HuH-7 (cell line): ENCODE results near the gene ANKRD65.
"Not testable (repeated sequence)": the region's sequence is repeated elsewhere in the genome, so short reads cannot be mapped to it uniquely, and the experiment has no call there.

Experiments
- DNase-seq: peaks from one replicate; pipeline ENCODE4 v3.0.0; 2011; ENCODE audit warnings: low spot score

Gene ANKRD65

GRCh38 chr1:1415751-1416150 lies 5.3 kb downstream of the ANKRD65 start:
- DNase-seq: no peak

- not testable (repeated sequence) for DNase-seq
Measured at GRCh38 chr1:1412311-1412902, 8.7 kb downstream of the ANKRD65 start.

GRCh38 chr1:1411626-1412025 lies 9.4 kb downstream of the ANKRD65 start:
- no peak for DNase-seq

- DNase-seq: not testable (repeated sequence)
Measured at GRCh38 chr1:1410238-1410637, 10.8 kb downstream of the ANKRD65 start.

GRCh38 chr1:1407636-1408318 lies 13.3 kb downstream of the ANKRD65 start:
- no peak for DNase-seq

- peak; percentile 98 for DNase-seq
Measured at GRCh38 chr1:1406821-1407635, 14.0 kb downstream of the ANKRD65 start, which contains the start of gene MRPL20. TSS of gene MRPL20 (minus strand) at chr1:1407293. CDS start at chr1:1407217, 76 bp downstream.

- no peak for DNase-seq
Measured at GRCh38 chr1:1406101-1406820, 14.8 kb downstream of the ANKRD65 start.

GRCh38 chr1:1403653-1404052 lies 17.4 kb downstream of the ANKRD65 start:
- DNase-seq: no peak

GRCh38 chr1:1402901-1403392 lies 18.1 kb downstream of the ANKRD65 start:
- DNase-seq: not testable (repeated sequence)

- peak; percentile 66 for DNase-seq
Measured at GRCh38 chr1:1402072-1402900, 18.8 kb downstream of the ANKRD65 start.

GRCh38 chr1:1401457-1402010 lies 19.5 kb downstream of the ANKRD65 start:
- DNase-seq: no peak

GRCh38 chr1:1400576-1401456 lies 20.3 kb downstream of the ANKRD65 start:
- DNase-seq: no peak

GRCh38 chr1:1399872-1400575 lies 21.1 kb downstream of the ANKRD65 start:
- no peak for DNase-seq

- peak; percentile 98 for DNase-seq
Measured at GRCh38 chr1:1399187-1399871, 21.7 kb downstream of the ANKRD65 start, which contains the start of gene CCNL2. TSS of gene CCNL2 (minus strand) at chr1:1399335. CDS start at chr1:1399306, 29 bp downstream.

GRCh38 chr1:1398677-1399186 lies 22.3 kb downstream of the ANKRD65 start:
- DNase-seq: no peak

GRCh38 chr1:1397839-1398523 lies 23.1 kb downstream of the ANKRD65 start:
- no peak for DNase-seq

- no peak for DNase-seq
Measured at GRCh38 chr1:1395166-1395565, 25.9 kb downstream of the ANKRD65 start.

GRCh38 chr1:1394116-1394515 lies 27.0 kb downstream of the ANKRD65 start:
- DNase-seq: no peak
